Parathyroid adenoma (tissue), 2 donors: ENCODE measurements around the gene LRBA.

Experiments
- H2AFZ ChIP-seq: fragments of 300-600 bp; sonication (generic); one replicate; pipeline ENCODE4 v1.7.0; 2017; ENCODE audit warnings: antibody characterized with exemption, mild to moderate bottlenecking
- H3K27ac ChIP-seq: fragments of 300-600 bp; sonication (generic); one replicate; pipeline ENCODE4 v1.7.0; 2017
- H3K27me3 ChIP-seq: fragments of 300-600 bp; sonication (generic); one replicate; pipeline ENCODE4 v1.7.0; 2017; ENCODE audit warnings: low read length; ENCODE audit not compliant: control insufficient read depth, insufficient read depth
- H3K36me3 ChIP-seq: fragments of 300-600 bp; sonication (generic); one replicate; pipeline ENCODE4 v1.7.0; 2017; ENCODE audit warnings: low read length; ENCODE audit not compliant: control insufficient read depth, insufficient read depth
- H3K4me1 ChIP-seq: fragments of 300-600 bp; sonication (generic); one replicate; pipeline ENCODE4 v1.7.0; 2017; ENCODE audit warnings: control low read depth
- H3K4me2 ChIP-seq: fragments of 300-600 bp; sonication (generic); one replicate; pipeline ENCODE4 v1.7.0; 2017; ENCODE audit warnings: low read length
- H3K4me3 ChIP-seq: fragments of 300-600 bp; sonication (generic); one replicate; pipeline ENCODE4 v1.7.0; 2017; ENCODE audit warnings: low read depth, low read length
- H3K79me2 ChIP-seq: fragments of 300-600 bp; sonication (generic); one replicate; pipeline ENCODE4 v1.7.0; 2017; ENCODE audit warnings: control low read depth
- H3K9ac ChIP-seq: fragments of 300-600 bp; sonication (generic); one replicate; pipeline ENCODE4 v1.7.0; 2017; ENCODE audit warnings: mild to moderate bottlenecking
- H3K9me3 ChIP-seq: fragments of 300-600 bp; sonication (generic); one replicate; pipeline ENCODE4 v1.7.0; 2017; ENCODE audit warnings: low read length; ENCODE audit not compliant: control insufficient read depth
- CTCF ChIP-seq: fragments of 300-600 bp; sonication (generic); IDR thresholded peaks from one replicate; pipeline ENCODE4 v1.7.0; 2017; ENCODE audit warnings: antibody characterized with exemption, mild to moderate bottlenecking
- donor health status: primary hyperparathyroidism.

Gene LRBA

GRCh38 chr4:150884625-150885024 is 130.5 kb downstream of the LRBA start:
- Histone ChIP-seq H3K4me1 (no peaks in the 10 kb centered on the region), H2AFZ (no peak overlapping the region), H3K27ac (no peak overlapping the region), H3K27me3 (no peaks in the 10 kb centered on the region), H3K4me2 (no peak overlapping the region), H3K9me3 (no peaks in the 10 kb centered on the region), H3K36me3 (no peaks in the 10 kb centered on the region), H3K9ac (no peak overlapping the region), H3K79me2 (no peaks in the 10 kb centered on the region), H3K4me3 (no peak overlapping the region)
- no peak for TF ChIP-seq CTCF

- H3K79me2 ChIP-seq = no peaks in the 10 kb centered on the region
- H3K4me2 ChIP-seq = no peak overlapping the region
- TF ChIP-seq CTCF = no peak
- no peak overlapping the region for H2AFZ ChIP-seq
- no peaks in the 10 kb centered on the region for H3K27me3 ChIP-seq
- no peak overlapping the region for H3K9ac ChIP-seq
- no peak overlapping the region for H3K27ac ChIP-seq
- H3K9me3 ChIP-seq = no peaks in the 10 kb centered on the region
- H3K4me1 ChIP-seq = no peaks in the 10 kb centered on the region
- H3K4me3 ChIP-seq = no peak overlapping the region
- H3K36me3 ChIP-seq = no peaks in the 10 kb centered on the region
Observed at GRCh38 chr4:150875367-150875766, 139.7 kb downstream of the LRBA start.

- Histone ChIP-seq H3K4me1 (no peaks in the 10 kb centered on the region), H3K9me3 (no peaks in the 10 kb centered on the region), H3K27ac (no peak overlapping the region), H3K4me2 (no peak overlapping the region), H3K9ac (no peak overlapping the region), H2AFZ (no peak overlapping the region), H3K79me2 (no peaks in the 10 kb centered on the region), H3K4me3 (no peak overlapping the region), H3K36me3 (no peaks in the 10 kb centered on the region), H3K27me3 (no peaks in the 10 kb centered on the region)
- no peak for TF ChIP-seq CTCF
Observed at GRCh38 chr4:150874338-150875226, 140.5 kb downstream of the LRBA start.

- Histone ChIP-seq H3K27me3 (no peaks in the 10 kb centered on the region), H3K9me3 (no peaks in the 10 kb centered on the region), H3K79me2 (no peaks in the 10 kb centered on the region), H3K36me3 (peaks cover 2% of the 10 kb centered on the region), H3K9ac (no peak overlapping the region), H3K27ac (no peak overlapping the region), H2AFZ (no peak overlapping the region), H3K4me3 (no peak overlapping the region), H3K4me2 (no peak overlapping the region), H3K4me1 (no peaks in the 10 kb centered on the region)
- TF ChIP-seq CTCF = peak; percentile 43
Observed at GRCh38 chr4:150867148-150867547, 147.9 kb downstream of the LRBA start.

- H3K4me1 ChIP-seq = no peaks in the 10 kb centered on the region
- no peak overlapping the region for H3K9ac ChIP-seq
- no peak overlapping the region for H3K4me3 ChIP-seq
- no peak overlapping the region for H3K27ac ChIP-seq
- H3K4me2 ChIP-seq = no peak overlapping the region
- H3K9me3 ChIP-seq = no peaks in the 10 kb centered on the region
- no peak overlapping the region for H2AFZ ChIP-seq
- H3K79me2 ChIP-seq = no peaks in the 10 kb centered on the region
- no peaks in the 10 kb centered on the region for H3K27me3 ChIP-seq
- peaks cover 2% of the 10 kb centered on the region for H3K36me3 ChIP-seq
- no peak for TF ChIP-seq CTCF
Observed at GRCh38 chr4:150863456-150863855, 151.6 kb downstream of the LRBA start.
